WTC11 (cell line): Measurements from ENCODE around the gene LAPTM5. TPM values are rescaled to one million over a fixed set of nuclear protein-coding genes. Genes with fewer than 3 reads are reported as not detected.

Experiments used
- ATAC-seq: fragments of 200-7000 bp; cut with Tn5 transposase; 2 replicates; pipeline ENCODE4 v1.10.0; 2021; ENCODE audit warnings: mild to moderate bottlenecking, moderate library complexity
- CTCF ChIA-PET: fragments of 300-600 bp; sonication (Branson Sonifier 250); formaldehyde crosslinking; loops from one replicate; lab custom pipeline; 2021; ENCODE audit warnings: antibody characterized with exemption; lab: Charles Lee
- POLR2A ChIA-PET: fragments of 350-600 bp; sonication (Branson Sonifier 250); formaldehyde crosslinking; loops from one replicate; lab custom pipeline; 2021; ENCODE audit warnings: antibody characterized with exemption; lab: Charles Lee
- DNase-seq: peaks from one replicate; pipeline ENCODE4 v3.0.0; 2021; ENCODE audit warnings: low spot score
- H3K27ac Mint-ChIP-seq: 2 replicates; pipeline ENCODE4 v1.8.0; 2021; ENCODE audit warnings: mixed read lengths
- H3K27me3 Mint-ChIP-seq: 2 replicates; pipeline ENCODE4 v1.8.0; 2021; ENCODE audit warnings: low read depth, mild to moderate bottlenecking, moderate library complexity, mixed read lengths
- H3K36me3 Mint-ChIP-seq: 2 replicates; pipeline ENCODE4 v1.8.0; 2021; ENCODE audit warnings: mixed read lengths
- H3K4me1 Mint-ChIP-seq: 2 replicates; pipeline ENCODE4 v1.8.0; 2022; ENCODE audit warnings: mixed read lengths
- H3K4me3 Mint-ChIP-seq: 2 replicates; pipeline ENCODE4 v1.8.0; 2021; ENCODE audit warnings: mild to moderate bottlenecking, moderate library complexity, mixed read lengths
- H3K9me3 Mint-ChIP-seq: 2 replicates; pipeline ENCODE4 v1.8.0; 2021; ENCODE audit warnings: mixed read lengths
- AR ChIP-seq: fragments of 250-450 bp; sonication (Bioruptor Pico); IDR thresholded peaks from 2 replicates; pipeline ENCODE4 v1.9.0; 2021; ENCODE audit warnings: mild to moderate bottlenecking
- CREB1 ChIP-seq: sonication (generic); formaldehyde crosslinking; IDR thresholded peaks from 2 replicates; pipeline ENCODE4 v1.8.0; 2023; ENCODE audit warnings: mild to moderate bottlenecking, missing genetic modification reagents
- E2F5 ChIP-seq: sonication (generic); formaldehyde crosslinking; IDR thresholded peaks from 2 replicates; pipeline ENCODE4 v1.8.1; 2022; ENCODE audit warnings: mild to moderate bottlenecking, moderate library complexity, missing genetic modification reagents
- ELF4 ChIP-seq: sonication (generic); formaldehyde crosslinking; IDR thresholded peaks from 2 replicates; pipeline ENCODE4 v1.8.1; 2022; ENCODE audit warnings: low read depth, mild to moderate bottlenecking, moderate library complexity, missing genetic modification reagents
- GRHL2 ChIP-seq: fragments of 250-450 bp; sonication (Bioruptor Pico); IDR thresholded peaks from 2 replicates; pipeline ENCODE4 v1.8.0; 2022; ENCODE audit warnings: mild to moderate bottlenecking, moderate library complexity; ENCODE audit not compliant: insufficient replicate concordance, severe bottlenecking
- HMGA2 ChIP-seq: fragments of 250-450 bp; sonication (Bioruptor Pico); IDR thresholded peaks from 2 replicates; pipeline ENCODE4 v1.4.0; 2021; ENCODE audit warnings: mild to moderate bottlenecking, moderate library complexity
- HMGXB4 ChIP-seq: sonication (generic); formaldehyde crosslinking; IDR thresholded peaks from 2 replicates; pipeline ENCODE4 v1.8.1; 2023; ENCODE audit warnings: mild to moderate bottlenecking, moderate library complexity, missing genetic modification reagents
- MLX ChIP-seq: sonication (generic); formaldehyde crosslinking; IDR thresholded peaks from 2 replicates; pipeline ENCODE4 v1.8.1; 2023; ENCODE audit warnings: mild to moderate bottlenecking, missing genetic modification reagents, moderate library complexity
- NR1H2 ChIP-seq: sonication (generic); formaldehyde crosslinking; IDR thresholded peaks from 2 replicates; pipeline ENCODE4 v1.9.0; 2021; ENCODE audit warnings: mild to moderate bottlenecking, moderate library complexity, missing genetic modification reagents
- NR2C2 ChIP-seq: sonication (generic); formaldehyde crosslinking; IDR thresholded peaks from 2 replicates; pipeline ENCODE4 v1.8.0; 2022; ENCODE audit warnings: mild to moderate bottlenecking, missing genetic modification reagents
- SMAD4 ChIP-seq: sonication (generic); formaldehyde crosslinking; IDR thresholded peaks from 2 replicates; pipeline ENCODE4 v1.8.0; 2022; ENCODE audit warnings: mild to moderate bottlenecking, missing genetic modification reagents
- SOX15 ChIP-seq: fragments of 250-450 bp; sonication (Bioruptor Pico); IDR thresholded peaks from 2 replicates; pipeline ENCODE4 v1.9.0; 2021; ENCODE audit warnings: mild to moderate bottlenecking
- TEAD1 ChIP-seq: sonication (generic); formaldehyde crosslinking; IDR thresholded peaks from 2 replicates; pipeline ENCODE4 v1.8.0; 2022; ENCODE audit warnings: mild to moderate bottlenecking, missing genetic modification reagents
- TP53 ChIP-seq: sonication (generic); formaldehyde crosslinking; IDR thresholded peaks from 2 replicates; pipeline ENCODE4 v1.8.1; 2023; ENCODE audit warnings: mild to moderate bottlenecking, missing genetic modification reagents
- ZNF263 ChIP-seq: sonication (generic); formaldehyde crosslinking; IDR thresholded peaks from 2 replicates; pipeline ENCODE4 v1.8.1; 2022; ENCODE audit warnings: low read depth, mild to moderate bottlenecking, moderate library complexity, missing genetic modification reagents
- ZNF671 ChIP-seq: fragments of 250-450 bp; sonication (Bioruptor Pico); IDR thresholded peaks from 2 replicates; pipeline ENCODE4 v1.8.0; 2021; ENCODE audit warnings: mild to moderate bottlenecking
- ZSCAN18 ChIP-seq: fragments of 250-450 bp; sonication (Bioruptor Pico); IDR thresholded peaks from 2 replicates; pipeline ENCODE4 v2.1.2; 2022; ENCODE audit warnings: mild to moderate bottlenecking, moderate library complexity
- total RNA-seq: library from RNA; stranded (reverse); gene quantifications from 3 replicates; pipeline ENCODE4 v1.2.3, GENCODE V29; 2021
- TF ChIP-seq, protein P1 (sequence below): sonication (generic); formaldehyde crosslinking; IDR thresholded peaks from 2 replicates; pipeline ENCODE4 v1.8.0; 2022; ENCODE audit warnings: missing genetic modification reagents

LAPTM5 gene
- total RNA-seq, 1 experiment from 2014 or later: 1.3 TPM

- H3K36me3 Mint-ChIP-seq: no peaks in the 10 kb centered on the region
- no peak overlapping the region for H3K27ac Mint-ChIP-seq
- no peak overlapping the region for H3K4me3 Mint-ChIP-seq
- no peaks in the 10 kb centered on the region for H3K27me3 Mint-ChIP-seq
- CTCF ChIA-PET: interaction anchor here (0.5 kb wide), 1 partner anchor 635 kb away, joined by 3 read pairs; no protein-coding TSS in a partner anchor
- POLR2A ChIA-PET: no interaction called here
- H3K9me3 Mint-ChIP-seq: no peaks in the 10 kb centered on the region
- ATAC-seq: no peak
- peaks cover 31% of the 10 kb centered on the region for H3K4me1 Mint-ChIP-seq
- TF ChIP-seq HMGXB4 (CRISPR knock-in tag) (no peak), TEAD1 (no peak), CREB1 (CRISPR knock-in tag) (no peak), ZNF671 (CRISPR knock-in tag) (no peak), E2F5 (CRISPR knock-in tag) (no peak), NR2C2 (no peak), NR1H2 (no peak), SOX15 (CRISPR knock-in tag) (no peak), HMGA2 (CRISPR knock-in tag) (no peak), GRHL2 (no peak), TP53 (no peak), ZNF263 (CRISPR knock-in tag) (no peak), ELF4 (CRISPR knock-in tag) (no peak), MLX (no peak)
- TF ChIP-seq, protein P1, sequence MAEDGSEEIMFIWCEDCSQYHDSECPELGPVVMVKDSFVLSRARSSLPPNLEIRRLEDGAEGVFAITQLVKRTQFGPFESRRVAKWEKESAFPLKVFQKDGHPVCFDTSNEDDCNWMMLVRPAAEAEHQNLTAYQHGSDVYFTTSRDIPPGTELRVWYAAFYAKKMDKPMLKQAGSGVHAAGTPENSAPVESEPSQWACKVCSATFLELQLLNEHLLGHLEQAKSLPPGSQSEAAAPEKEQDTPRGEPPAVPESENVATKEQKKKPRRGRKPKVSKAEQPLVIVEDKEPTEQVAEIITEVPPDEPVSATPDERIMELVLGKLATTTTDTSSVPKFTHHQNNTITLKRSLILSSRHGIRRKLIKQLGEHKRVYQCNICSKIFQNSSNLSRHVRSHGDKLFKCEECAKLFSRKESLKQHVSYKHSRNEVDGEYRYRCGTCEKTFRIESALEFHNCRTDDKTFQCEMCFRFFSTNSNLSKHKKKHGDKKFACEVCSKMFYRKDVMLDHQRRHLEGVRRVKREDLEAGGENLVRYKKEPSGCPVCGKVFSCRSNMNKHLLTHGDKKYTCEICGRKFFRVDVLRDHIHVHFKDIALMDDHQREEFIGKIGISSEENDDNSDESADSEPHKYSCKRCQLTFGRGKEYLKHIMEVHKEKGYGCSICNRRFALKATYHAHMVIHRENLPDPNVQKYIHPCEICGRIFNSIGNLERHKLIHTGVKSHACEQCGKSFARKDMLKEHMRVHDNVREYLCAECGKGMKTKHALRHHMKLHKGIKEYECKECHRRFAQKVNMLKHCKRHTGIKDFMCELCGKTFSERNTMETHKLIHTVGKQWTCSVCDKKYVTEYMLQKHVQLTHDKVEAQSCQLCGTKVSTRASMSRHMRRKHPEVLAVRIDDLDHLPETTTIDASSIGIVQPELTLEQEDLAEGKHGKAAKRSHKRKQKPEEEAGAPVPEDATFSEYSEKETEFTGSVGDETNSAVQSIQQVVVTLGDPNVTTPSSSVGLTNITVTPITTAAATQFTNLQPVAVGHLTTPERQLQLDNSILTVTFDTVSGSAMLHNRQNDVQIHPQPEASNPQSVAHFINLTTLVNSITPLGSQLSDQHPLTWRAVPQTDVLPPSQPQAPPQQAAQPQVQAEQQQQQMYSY (CRISPR knock-in tag): no peak
- DNase-seq: no peak
Observed at GRCh38 chr1:30753118-30753517, 4.5 kb downstream of the LAPTM5 start.

GRCh38 chr1:30752651-30752908, 5.0 kb downstream of the LAPTM5 start:
- Mint-ChIP-seq H3K4me3 (no peak overlapping the region), H3K36me3 (no peaks in the 10 kb centered on the region), H3K9me3 (no peaks in the 10 kb centered on the region), H3K27me3 (no peaks in the 10 kb centered on the region), H3K4me1 (peaks cover 36% of the 10 kb centered on the region), H3K27ac (no peak overlapping the region)
- ChIA-PET CTCF (interaction anchor here (0.5 to 5.0 kb wide), 7 partner anchors 8 to 635 kb away, joined by 3 to 40 read pairs (median 3); no protein-coding TSS in a partner anchor), POLR2A (no interaction called here)
- no peak for TF ChIP-seq ZSCAN18 (CRISPR knock-in tag)
- no peak for TF ChIP-seq AR (CRISPR knock-in tag)
- TF ChIP-seq, protein P1 (CRISPR knock-in tag): no peak
- TF ChIP-seq SMAD4: no peak
- DNase-seq (no peak), ATAC-seq (no peak)
